ENCODE results near the gene PDE4D.

GRCh38 chr5:59322058-59322457 is 571.5 kb downstream of the PDE4D start:
- TF ChIP-seq EZH2 (IDR thresholded peaks at IDR 0.05; ENCODE audit: borderline replicate concordance, low read depth, low read length, poor library complexity, severe bottlenecking) = no peak
- TF ChIP-seq, protein P1, sequence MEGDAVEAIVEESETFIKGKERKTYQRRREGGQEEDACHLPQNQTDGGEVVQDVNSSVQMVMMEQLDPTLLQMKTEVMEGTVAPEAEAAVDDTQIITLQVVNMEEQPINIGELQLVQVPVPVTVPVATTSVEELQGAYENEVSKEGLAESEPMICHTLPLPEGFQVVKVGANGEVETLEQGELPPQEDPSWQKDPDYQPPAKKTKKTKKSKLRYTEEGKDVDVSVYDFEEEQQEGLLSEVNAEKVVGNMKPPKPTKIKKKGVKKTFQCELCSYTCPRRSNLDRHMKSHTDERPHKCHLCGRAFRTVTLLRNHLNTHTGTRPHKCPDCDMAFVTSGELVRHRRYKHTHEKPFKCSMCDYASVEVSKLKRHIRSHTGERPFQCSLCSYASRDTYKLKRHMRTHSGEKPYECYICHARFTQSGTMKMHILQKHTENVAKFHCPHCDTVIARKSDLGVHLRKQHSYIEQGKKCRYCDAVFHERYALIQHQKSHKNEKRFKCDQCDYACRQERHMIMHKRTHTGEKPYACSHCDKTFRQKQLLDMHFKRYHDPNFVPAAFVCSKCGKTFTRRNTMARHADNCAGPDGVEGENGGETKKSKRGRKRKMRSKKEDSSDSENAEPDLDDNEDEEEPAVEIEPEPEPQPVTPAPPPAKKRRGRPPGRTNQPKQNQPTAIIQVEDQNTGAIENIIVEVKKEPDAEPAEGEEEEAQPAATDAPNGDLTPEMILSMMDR (conservative IDR thresholded peaks at IDR 0.05; ENCODE audit: low read depth, low read length) = no peak
